Vagina (tissue), 2 donors: ENCODE data around the gene UBE2Z. TPM values are rescaled to one million over a fixed set of nuclear protein-coding genes. Genes with fewer than 3 reads are reported as not detected.
"Not testable (repeated sequence)": the region's sequence is repeated elsewhere in the genome, so short reads cannot be mapped to it uniquely, and the experiment has no call there.

Experiments used
- DNase-seq, 2 donors: peaks; one replicate each; pipeline ENCODE4 v3.0.0-alpha.2; 2017; ENCODE audit errors: extremely low spot score in 2 of 2
- H3K27ac ChIP-seq: fragments of 200-600 bp; sonication (generic); one replicate; pipeline ENCODE4 v1.5.1; 2019
- H3K27me3 ChIP-seq: fragments of 200-600 bp; sonication (generic); one replicate; pipeline ENCODE4 v1.5.1; 2019
- H3K36me3 ChIP-seq, 2 donors: fragments of 200-600 bp; sonication (generic); one replicate each; pipeline ENCODE4 v1.5.1; 2017 to 2019
- H3K4me1 ChIP-seq: fragments of 200-600 bp; sonication (generic); one replicate; pipeline ENCODE4 v1.5.1; 2019
- H3K4me3 ChIP-seq, 2 donors: fragments of 200-600 bp; sonication (generic); 1 replicate in 1 of 2; 2 replicates in 1 of 2; pipeline ENCODE4 v1.5.1; 2016 to 2019
- H3K9me3 ChIP-seq: fragments of 200-600 bp; sonication (generic); one replicate; pipeline ENCODE4 v1.5.1; 2019
- POLR2A ChIP-seq, 2 donors: fragments of 450-650 bp; IDR thresholded peaks; one replicate each; pipeline ENCODE4 v1.6.1; 2017; ENCODE audit warnings: antibody characterized with exemption in 2 of 2, mild to moderate bottlenecking in 2 of 2, moderate library complexity in 2 of 2
- POLR2AphosphoS5 ChIP-seq, 2 donors: sonication (generic); formaldehyde crosslinking; IDR thresholded peaks; one replicate each; pipeline ENCODE4 v1.9.0; 2017; ENCODE audit warnings: antibody characterized with exemption in 2 of 2, mild to moderate bottlenecking in 2 of 2, low read depth in 1 of 2; ENCODE audit not compliant: insufficient read depth in 1 of 2
- intact Hi-C: fragments of 100-400 bp; cut with DNase I; formaldehyde crosslinking; loops from one replicate; pipeline ENCODE4 v1.15.1; 2023
- total RNA-seq: library from RNA; depleted of rRNA; stranded (reverse); fragments of >200 nt; gene quantifications from one replicate; pipeline ENCODE4 v1.2.3, GENCODE V29; 2016
- TF ChIP-seq, protein P1 (sequence below), 3 experiments: fragments of 450-650 bp in 2 of 3; fragments of 200-600 bp in 1 of 3; sonication (generic) in 1 of 3; IDR thresholded peaks; one replicate each; pipeline ENCODE4 v1.5.1; 2017 to 2019; ENCODE audit warnings: antibody characterized with exemption in 3 of 3, mild to moderate bottlenecking in 2 of 3, moderate library complexity in 2 of 3

UBE2Z gene
- total RNA-seq, 1 donor from 2014 or later, result 67.3 TPM

DNA sequence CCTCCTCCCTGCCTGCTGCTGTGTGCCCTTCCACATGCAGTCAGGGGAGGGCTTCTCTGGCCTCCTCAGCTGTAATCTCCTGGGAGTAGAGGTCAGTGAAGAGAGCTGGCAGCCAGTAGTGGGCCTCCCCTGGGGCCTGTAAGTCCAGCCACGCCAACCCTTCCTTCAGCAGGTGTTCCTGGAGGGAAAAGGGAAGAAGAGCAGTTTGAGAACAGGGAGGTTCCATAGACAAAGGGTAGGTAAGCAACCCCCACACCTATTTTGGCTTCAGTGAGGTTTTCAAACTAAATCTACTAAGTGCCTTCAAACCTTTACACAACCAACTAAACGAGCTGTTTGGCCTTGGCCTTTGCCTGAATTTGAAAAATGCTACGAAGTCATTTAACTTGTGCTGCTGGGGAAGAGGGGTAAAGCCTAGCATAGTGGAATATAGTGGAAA lies 22.2 kb downstream of the UBE2Z start:
- no peak for TF ChIP-seq POLR2AphosphoS5 (IDR thresholded peaks at IDR 0.05; ENCODE audit: insufficient read depth in 1 of 2, low read depth in 1 of 2)
- TF ChIP-seq, protein P1, sequence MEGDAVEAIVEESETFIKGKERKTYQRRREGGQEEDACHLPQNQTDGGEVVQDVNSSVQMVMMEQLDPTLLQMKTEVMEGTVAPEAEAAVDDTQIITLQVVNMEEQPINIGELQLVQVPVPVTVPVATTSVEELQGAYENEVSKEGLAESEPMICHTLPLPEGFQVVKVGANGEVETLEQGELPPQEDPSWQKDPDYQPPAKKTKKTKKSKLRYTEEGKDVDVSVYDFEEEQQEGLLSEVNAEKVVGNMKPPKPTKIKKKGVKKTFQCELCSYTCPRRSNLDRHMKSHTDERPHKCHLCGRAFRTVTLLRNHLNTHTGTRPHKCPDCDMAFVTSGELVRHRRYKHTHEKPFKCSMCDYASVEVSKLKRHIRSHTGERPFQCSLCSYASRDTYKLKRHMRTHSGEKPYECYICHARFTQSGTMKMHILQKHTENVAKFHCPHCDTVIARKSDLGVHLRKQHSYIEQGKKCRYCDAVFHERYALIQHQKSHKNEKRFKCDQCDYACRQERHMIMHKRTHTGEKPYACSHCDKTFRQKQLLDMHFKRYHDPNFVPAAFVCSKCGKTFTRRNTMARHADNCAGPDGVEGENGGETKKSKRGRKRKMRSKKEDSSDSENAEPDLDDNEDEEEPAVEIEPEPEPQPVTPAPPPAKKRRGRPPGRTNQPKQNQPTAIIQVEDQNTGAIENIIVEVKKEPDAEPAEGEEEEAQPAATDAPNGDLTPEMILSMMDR (IDR thresholded peaks at IDR 0.05), result no peak
- TF ChIP-seq POLR2A (IDR thresholded peaks at IDR 0.05), result no peak
- no peak for DNase-seq
- H3K9me3 ChIP-seq, result no peaks in the 10 kb centered on the region

DNA sequence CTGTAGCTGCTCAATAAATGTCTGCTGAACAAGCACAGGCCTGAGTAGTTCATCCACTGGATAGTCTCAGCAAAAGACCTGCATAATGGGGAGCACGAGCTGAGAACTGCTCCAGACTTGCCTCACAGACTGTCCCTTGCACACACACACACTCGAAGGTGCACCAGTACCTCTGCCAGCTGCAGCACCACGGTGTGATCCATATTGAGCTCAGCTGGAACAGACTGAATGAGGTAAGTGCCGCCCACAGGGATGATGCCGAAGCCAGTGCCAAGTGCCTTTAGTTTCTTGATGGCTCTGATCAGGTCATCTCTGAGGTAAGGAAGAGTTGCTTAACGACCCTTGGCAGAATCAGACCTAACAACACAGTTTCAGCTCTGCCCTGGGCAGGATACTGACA lies 24.8 kb downstream of the UBE2Z start:
- H3K9me3 ChIP-seq, result no peaks in the 10 kb centered on the region
- H3K4me1 ChIP-seq, result no peaks in the 10 kb centered on the region
- no peaks in the 10 kb centered on the region for H3K27me3 ChIP-seq
- peaks cover 0 to 83% of the 10 kb centered on the region in 2 donors for H3K36me3 ChIP-seq
- no peak overlapping the region for H3K27ac ChIP-seq
- H3K4me3 ChIP-seq, result no peak overlapping the region
- no peak for DNase-seq
- no peak for TF ChIP-seq POLR2AphosphoS5 (IDR thresholded peaks at IDR 0.05; ENCODE audit: insufficient read depth in 1 of 2, low read depth in 1 of 2)
- TF ChIP-seq, protein P1 (IDR thresholded peaks at IDR 0.05), result no peak
- TF ChIP-seq POLR2A (IDR thresholded peaks at IDR 0.05), result no peak
- intact Hi-C loops, result no loop called here

More for the DNA sequence above, 22.2 kb downstream of the UBE2Z start:
- Histone ChIP-seq H3K27me3 (no peaks in the 10 kb centered on the region), H3K4me3 (no peak overlapping the region), H3K36me3 (peaks cover 0 to 83% of the 10 kb centered on the region in 2 donors), H3K4me1 (no peaks in the 10 kb centered on the region), H3K27ac (no peak overlapping the region)
- intact Hi-C loops, result no loop called here

DNA sequence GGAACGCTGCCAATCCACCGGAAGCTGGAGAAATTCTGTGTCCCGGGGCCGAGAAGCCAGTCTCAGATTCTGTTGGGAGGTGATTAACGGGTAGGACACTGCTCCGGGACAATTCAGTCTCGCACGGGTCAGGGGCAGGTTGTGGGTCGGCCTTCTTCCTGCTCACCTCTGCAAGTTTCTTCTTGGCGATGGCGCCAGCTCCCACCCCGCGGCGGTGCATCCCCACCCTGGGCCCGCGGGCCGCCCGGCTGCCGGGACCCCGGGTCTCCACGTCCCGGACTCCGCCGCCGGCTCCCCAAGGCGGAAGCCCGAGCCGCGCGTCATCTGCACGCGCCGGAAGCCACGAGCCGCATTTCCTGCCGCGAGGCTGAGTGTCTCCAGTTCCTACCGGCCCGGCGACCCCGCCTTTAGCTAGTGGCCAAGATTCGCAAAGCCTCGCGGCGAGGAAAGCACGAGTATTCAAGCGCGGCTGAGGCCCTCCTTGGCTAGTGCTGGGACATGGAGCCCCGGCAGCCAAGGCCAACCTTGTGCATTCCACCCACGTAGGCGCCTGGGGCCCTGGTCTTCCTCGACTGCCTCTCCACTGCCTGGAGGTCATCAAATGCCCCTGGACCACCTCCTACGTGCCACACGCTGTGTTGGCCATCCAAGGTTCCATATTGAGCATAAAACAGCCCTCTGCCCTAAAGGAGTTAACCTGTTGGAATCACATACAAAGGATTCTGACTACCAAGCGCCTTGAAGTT lies 36.5 kb downstream of the UBE2Z start, which contains the start of gene SNF8:
SNF8 (minus strand) TSS at position 328 of the 746 bp plus-strand sequence; CDS start at position 220, 108 bp downstream.
- Histone ChIP-seq H3K4me3 (peak within 1 kb of the TSS; percentile 84 to 96), H3K27me3 (no peaks in the 10 kb centered on the region), H3K4me1 (peaks cover 20% of the 10 kb centered on the region), H3K36me3 (peaks cover 0 to 17% of the 10 kb centered on the region in 2 donors), H3K9me3 (no peaks in the 10 kb centered on the region), H3K27ac (peak within 1 kb of the TSS; percentile 83)
- DNase-seq, result peak; percentile 88 to 97
- intact Hi-C loops, result no loop called here
- TF ChIP-seq, protein P1 (IDR thresholded peaks at IDR 0.05), result no peak
- TF ChIP-seq POLR2A (IDR thresholded peaks at IDR 0.05) (peak in 1 of 2 donors; percentile 48), POLR2AphosphoS5 (IDR thresholded peaks at IDR 0.05; ENCODE audit: insufficient read depth in 1 of 2, low read depth in 1 of 2) (peak; percentile 79 to 84)

DNA sequence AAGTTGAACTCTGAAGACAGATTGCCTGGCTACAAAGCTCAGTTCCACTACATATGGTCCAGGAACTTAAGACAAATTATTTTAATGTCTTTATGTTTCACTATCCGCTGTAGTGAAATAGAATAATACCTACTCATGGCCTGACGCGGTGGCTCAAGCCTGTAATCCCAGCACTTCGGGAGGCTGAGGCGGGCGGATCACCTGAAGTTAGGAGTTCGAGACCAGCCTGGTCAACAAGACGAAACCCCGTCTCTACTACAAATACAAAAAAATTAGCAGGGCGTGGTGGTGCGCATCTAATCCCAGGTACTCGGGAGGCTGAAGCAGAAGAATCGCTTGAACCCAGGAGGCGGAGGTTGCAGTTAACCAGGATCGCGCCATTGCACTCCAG lies 37.0 kb downstream of the UBE2Z start:
- H3K4me3 ChIP-seq, result peak overlapping the region; percentile 84 to 96
- peaks cover 20% of the 10 kb centered on the region for H3K4me1 ChIP-seq
- DNase-seq, H3K27me3 ChIP-seq, intact Hi-C loops, H3K9me3 ChIP-seq: not testable (repeated sequence)
- H3K27ac ChIP-seq, result peak overlapping the region; percentile 83
- peaks cover 0 to 12% of the 10 kb centered on the region in 2 donors for H3K36me3 ChIP-seq

DNA sequence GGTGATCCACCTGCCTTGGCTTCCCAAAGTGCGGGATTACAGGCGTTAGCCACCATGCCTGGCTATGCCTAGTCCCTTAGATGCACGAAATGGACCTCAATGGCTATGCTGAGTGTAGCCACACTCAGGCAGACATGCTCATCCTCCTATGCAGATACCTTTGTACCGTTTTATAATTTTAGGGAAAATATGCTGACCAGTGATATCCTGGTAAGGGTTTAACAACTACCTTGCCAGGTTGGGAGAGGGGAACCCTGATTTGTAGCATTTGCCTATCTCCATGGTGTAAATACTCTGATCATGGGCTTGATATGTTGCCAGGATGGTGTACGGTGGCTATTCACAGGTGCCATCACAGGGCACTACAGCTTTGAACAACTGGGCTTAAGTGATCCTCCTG lies 43.4 kb downstream of the UBE2Z start:
- Histone ChIP-seq H3K4me3 (no peak overlapping the region), H3K27me3 (no peaks in the 10 kb centered on the region), H3K27ac (no peak overlapping the region), H3K36me3 (no peaks in the 10 kb centered on the region), H3K4me1 (no peaks in the 10 kb centered on the region), H3K9me3 (no peaks in the 10 kb centered on the region)
- TF ChIP-seq POLR2AphosphoS5 (IDR thresholded peaks at IDR 0.05; ENCODE audit: insufficient read depth in 1 of 2, low read depth in 1 of 2) (no peak), POLR2A (IDR thresholded peaks at IDR 0.05) (no peak)
- TF ChIP-seq, protein P1 (IDR thresholded peaks at IDR 0.05), result no peak
- intact Hi-C loops, result no loop called here
- DNase-seq, result no peak
